ENCODE results near the gene PFKP.

PFKP gene

GRCh38 chr10:3081383-3081981 lies 14.1 kb downstream of the PFKP start:
- in situ Hi-C loops (cut with HindIII; ENCODE audit: low pct_unique_long_range_greater_than_20kb, low sequenced_read_pairs): no loop called here
- TF ChIP-seq JUND (IDR thresholded peaks at IDR 0.05; ENCODE audit: low read depth): no peak
- DNase-seq (ENCODE audit: low read depth in 1 of 2, low spot score in 1 of 2): no peak

GRCh38 chr10:3082290-3082689 lies 14.9 kb downstream of the PFKP start:
- in situ Hi-C loops (cut with HindIII; ENCODE audit: low pct_unique_long_range_greater_than_20kb, low sequenced_read_pairs): no loop called here
- no peak for TF ChIP-seq JUND (IDR thresholded peaks at IDR 0.05; ENCODE audit: low read depth)
- DNase-seq (ENCODE audit: low read depth in 1 of 2, low spot score in 1 of 2): no peak

GRCh38 chr10:3085785-3086567 lies 18.6 kb downstream of the PFKP start:
- in situ Hi-C loops (cut with HindIII; ENCODE audit: low pct_unique_long_range_greater_than_20kb, low sequenced_read_pairs): no loop called here
- no peak for DNase-seq (ENCODE audit: low read depth in 1 of 2, low spot score in 1 of 2)
- TF ChIP-seq JUND (IDR thresholded peaks at IDR 0.05; ENCODE audit: low read depth): no peak

- TF ChIP-seq JUND (IDR thresholded peaks at IDR 0.05; ENCODE audit: low read depth): no peak
These were observed 23.0 kb downstream of the PFKP start for GRCh38 chr10:3090388-3090787.

DNA sequence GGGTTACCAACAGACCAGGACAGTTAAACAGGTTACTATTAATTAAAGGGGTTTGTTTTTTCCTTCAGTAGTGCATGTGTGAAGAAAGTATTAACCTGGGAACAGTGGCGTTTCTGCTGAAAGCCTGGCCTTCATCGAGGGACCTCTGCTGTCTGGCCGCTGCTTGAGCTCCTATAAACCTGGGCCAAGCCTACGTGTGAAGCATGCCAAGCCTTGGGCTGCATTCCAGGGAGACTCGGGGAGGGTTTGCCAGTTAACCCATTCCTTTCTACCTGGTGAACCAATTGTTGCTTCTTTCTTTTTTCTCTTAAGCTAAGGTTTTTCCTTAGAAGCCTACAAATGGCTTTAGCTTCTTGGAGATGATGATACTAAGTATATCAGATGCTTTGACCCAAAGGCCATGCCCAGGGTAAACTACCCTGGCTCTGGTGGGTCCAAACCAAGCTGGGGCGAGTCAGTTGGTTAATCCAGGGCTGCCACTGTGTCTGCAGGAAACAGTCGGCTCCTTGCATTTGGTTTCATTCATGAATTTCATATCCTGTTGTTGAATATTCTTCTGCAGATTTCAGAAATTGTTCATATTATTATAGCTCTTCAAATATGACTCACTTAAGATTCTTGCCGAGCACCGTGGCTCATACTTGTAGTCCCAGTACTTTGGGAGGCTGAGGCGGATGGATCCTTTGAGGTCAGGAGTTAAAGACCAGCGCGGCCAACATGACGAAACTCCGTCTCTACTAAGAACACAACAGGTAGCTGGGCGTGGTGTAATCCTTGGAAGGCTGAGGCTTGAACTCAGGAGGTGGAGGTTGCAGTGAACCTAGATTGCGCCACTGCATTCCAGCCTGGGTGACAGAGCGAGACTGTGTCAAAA lies 23.8 kb downstream of the PFKP start:
- peak; percentile 90 to 94 for DNase-seq (ENCODE audit: low read depth in 1 of 2, low spot score in 1 of 2)
- in situ Hi-C loops (cut with HindIII; ENCODE audit: low pct_unique_long_range_greater_than_20kb, low sequenced_read_pairs): no loop called here
- no peak for TF ChIP-seq JUND (IDR thresholded peaks at IDR 0.05; ENCODE audit: low read depth)

More at GRCh38 chr10:3090388-3090787, 23.0 kb downstream of the PFKP start:
- DNase-seq (ENCODE audit: low read depth in 1 of 2, low spot score in 1 of 2): no peak
- in situ Hi-C loops (cut with HindIII; ENCODE audit: low pct_unique_long_range_greater_than_20kb, low sequenced_read_pairs): no loop called here

DNA sequence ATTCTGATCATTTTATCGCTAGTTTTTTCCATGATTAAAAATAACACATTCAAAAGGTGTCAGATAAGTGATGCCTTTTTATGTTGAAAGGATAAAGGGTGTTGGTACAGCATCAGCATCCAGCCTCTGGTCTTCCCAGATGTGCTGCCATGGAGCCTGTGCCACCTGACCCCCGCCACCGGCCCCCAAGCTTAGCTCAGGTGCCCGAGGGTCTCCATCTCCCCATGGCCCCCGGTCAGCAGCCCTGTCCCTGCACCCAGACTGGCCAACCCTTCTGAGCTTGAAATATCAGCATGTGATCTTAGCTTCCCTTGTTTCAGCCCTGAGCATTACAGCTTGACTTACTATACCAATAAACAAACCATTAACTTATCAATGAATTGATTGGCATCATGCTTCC lies 24.6 kb downstream of the PFKP start:
- DNase-seq (ENCODE audit: low read depth in 1 of 2, low spot score in 1 of 2): no peak
- in situ Hi-C loops (cut with HindIII; ENCODE audit: low pct_unique_long_range_greater_than_20kb, low sequenced_read_pairs): no loop called here
- TF ChIP-seq JUND (IDR thresholded peaks at IDR 0.05; ENCODE audit: low read depth): no peak

GRCh38 chr10:3093996-3094395 lies 26.6 kb downstream of the PFKP start:
- in situ Hi-C loops (cut with HindIII; ENCODE audit: low pct_unique_long_range_greater_than_20kb, low sequenced_read_pairs): no loop called here
- TF ChIP-seq JUND (IDR thresholded peaks at IDR 0.05; ENCODE audit: low read depth): no peak
- no peak for DNase-seq (ENCODE audit: low read depth in 1 of 2, low spot score in 1 of 2)

DNA sequence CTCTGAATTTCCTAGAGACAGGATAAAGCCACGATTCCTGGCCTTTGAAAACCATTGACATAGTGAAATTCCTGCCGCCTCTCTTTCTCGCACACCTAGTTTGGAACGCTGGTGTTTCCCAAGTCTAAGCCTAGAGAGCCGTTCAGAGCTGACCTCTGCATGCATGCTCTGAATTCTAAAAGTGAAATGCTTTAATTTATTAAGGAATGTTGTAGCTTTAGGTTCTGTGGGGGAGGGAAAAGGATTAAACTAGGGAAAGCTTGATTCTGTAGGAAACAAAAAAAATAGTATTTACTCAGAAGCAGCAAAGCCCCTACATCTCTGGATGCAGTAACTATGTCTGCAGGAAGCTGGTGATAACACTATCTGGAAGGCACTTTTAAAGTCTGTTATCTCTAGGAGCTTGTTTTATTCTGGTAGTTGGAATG lies 27.3 kb downstream of the PFKP start:
- in situ Hi-C loops (cut with HindIII; ENCODE audit: low pct_unique_long_range_greater_than_20kb, low sequenced_read_pairs): no loop called here
- TF ChIP-seq JUND (IDR thresholded peaks at IDR 0.05; ENCODE audit: low read depth): no peak
- no peak for DNase-seq (ENCODE audit: low read depth in 1 of 2, low spot score in 1 of 2)

DNA sequence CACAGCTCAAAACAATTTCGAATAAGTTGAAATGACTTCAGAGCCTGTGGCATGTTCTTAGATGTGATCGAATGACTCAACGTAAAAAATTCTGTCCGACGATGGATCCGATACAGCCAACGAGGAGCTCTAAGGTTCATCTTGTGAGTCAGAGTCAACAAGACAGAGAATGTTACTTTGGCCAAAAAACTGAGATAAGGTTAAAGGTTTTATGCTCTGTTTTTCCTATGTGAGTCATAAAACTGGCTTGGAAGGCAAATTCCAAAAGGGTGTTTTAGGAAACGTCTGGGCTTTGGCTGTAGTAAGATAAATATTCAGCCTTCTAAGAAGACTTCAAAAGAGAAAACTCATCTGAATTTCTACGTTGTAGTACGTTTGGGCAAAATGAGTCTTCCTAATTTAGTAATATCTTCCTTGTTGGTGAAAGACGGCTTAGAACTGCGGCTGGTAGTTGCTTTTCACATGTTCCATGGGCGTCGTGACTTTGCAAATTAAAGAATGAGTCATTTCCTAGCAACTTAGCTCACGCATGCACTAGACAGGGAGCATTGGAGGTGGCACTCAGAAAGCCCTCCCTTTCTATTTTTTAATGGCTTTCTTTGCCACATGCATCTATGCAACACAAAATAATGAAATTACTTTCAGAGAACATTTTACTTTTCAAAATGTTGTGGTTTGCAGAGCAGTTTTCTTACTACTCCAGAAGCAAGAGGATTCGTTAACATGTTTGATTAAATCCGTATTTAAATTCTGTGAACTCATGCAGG lies 28.2 kb downstream of the PFKP start:
- in situ Hi-C loops (cut with HindIII; ENCODE audit: low pct_unique_long_range_greater_than_20kb, low sequenced_read_pairs): no loop called here
- no peak for TF ChIP-seq JUND (IDR thresholded peaks at IDR 0.05; ENCODE audit: low read depth)
- peak in 1 of 2 experiments; percentile 38 for DNase-seq (ENCODE audit: low read depth in 1 of 2, low spot score in 1 of 2)

DNA sequence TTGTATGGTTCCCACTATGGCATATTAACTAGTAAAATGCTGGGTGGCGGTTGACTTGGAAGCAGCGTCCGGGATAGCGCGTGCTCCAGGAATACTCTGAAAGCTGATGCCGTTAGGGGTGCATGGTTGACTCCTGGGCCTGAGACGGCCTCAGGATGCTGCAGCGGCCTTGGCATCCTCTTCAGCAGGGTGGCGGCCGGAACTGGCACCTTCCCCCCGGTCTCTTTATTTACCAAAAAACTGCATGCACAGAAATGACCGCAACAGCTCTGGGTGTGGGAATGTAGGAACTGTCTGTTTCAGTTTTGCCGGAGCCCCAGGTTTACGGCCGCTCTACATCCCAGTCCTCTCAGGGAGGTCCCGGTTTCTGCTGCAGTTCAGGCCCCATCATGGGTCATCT lies 28.8 kb downstream of the PFKP start:
- TF ChIP-seq JUND (IDR thresholded peaks at IDR 0.05; ENCODE audit: low read depth): no peak
- DNase-seq (ENCODE audit: low read depth in 1 of 2, low spot score in 1 of 2): no peak
- in situ Hi-C loops (cut with HindIII; ENCODE audit: low pct_unique_long_range_greater_than_20kb, low sequenced_read_pairs): no loop called here

- in situ Hi-C loops (cut with HindIII; ENCODE audit: low pct_unique_long_range_greater_than_20kb, low sequenced_read_pairs): no loop called here
- TF ChIP-seq JUND (IDR thresholded peaks at IDR 0.05; ENCODE audit: low read depth): no peak
These were observed 29.8 kb downstream of the PFKP start for GRCh38 chr10:3097160-3097559.

GRCh38 chr10:3098689-3099088 lies 31.3 kb downstream of the PFKP start:
- TF ChIP-seq JUND (IDR thresholded peaks at IDR 0.05; ENCODE audit: low read depth): no peak
- in situ Hi-C loops (cut with HindIII; ENCODE audit: low pct_unique_long_range_greater_than_20kb, low sequenced_read_pairs): no loop called here
- DNase-seq (ENCODE audit: low read depth in 1 of 2, low spot score in 1 of 2): no peak

More at GRCh38 chr10:3097160-3097559, 29.8 kb downstream of the PFKP start:
- no peak for DNase-seq (ENCODE audit: low read depth in 1 of 2, low spot score in 1 of 2)

All from T47D (cell line).